Measurements from ENCODE around the gene ABHD6. TPM values are rescaled to one million over a fixed set of nuclear protein-coding genes. Genes with fewer than 3 reads are reported as not detected.

Gene ABHD6, protein sequence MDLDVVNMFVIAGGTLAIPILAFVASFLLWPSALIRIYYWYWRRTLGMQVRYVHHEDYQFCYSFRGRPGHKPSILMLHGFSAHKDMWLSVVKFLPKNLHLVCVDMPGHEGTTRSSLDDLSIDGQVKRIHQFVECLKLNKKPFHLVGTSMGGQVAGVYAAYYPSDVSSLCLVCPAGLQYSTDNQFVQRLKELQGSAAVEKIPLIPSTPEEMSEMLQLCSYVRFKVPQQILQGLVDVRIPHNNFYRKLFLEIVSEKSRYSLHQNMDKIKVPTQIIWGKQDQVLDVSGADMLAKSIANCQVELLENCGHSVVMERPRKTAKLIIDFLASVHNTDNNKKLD
- 10 to 100 TPM in 3 of 5 donors, 1 to 10 TPM in 2; 5.8 to 22.8 (median 12.2) TPM for total RNA-seq
- polyA plus RNA-seq, result 1 to 10 TPM; 4.3 to 6.2 (median 4.6) TPM
- long read RNA-seq, donor 1, result 0 reads
- long read RNA-seq, donor 2, result 0 reads
- long read RNA-seq, donor 3, result 0 reads
- long read RNA-seq, donor 4, result 0 reads
- long read RNA-seq, donor 5, partial matches to known transcripts, result 6 of 8 reads
- long read RNA-seq, donor 5, other reads (novel, unspliced or antisense), result 0 of 8 reads
- long read RNA-seq, donor 6, result 0 reads
- long read RNA-seq, donor 7, partial matches to known transcripts, result 0 of 4 reads
- long read RNA-seq, donor 7, other reads (novel, unspliced or antisense), result 0 of 4 reads
- long read RNA-seq, donor 8, partial matches to known transcripts, result 0 of 2 reads
- long read RNA-seq, donor 8, other reads (novel, unspliced or antisense), result 0 of 2 reads
- long read RNA-seq, donor 9, partial matches to known transcripts, result 0 of 2 reads
- long read RNA-seq, donor 9, other reads (novel, unspliced or antisense), result 0 of 2 reads
- long read RNA-seq, donor 10, partial matches to known transcripts, result 0 of 2 reads
- long read RNA-seq, donor 10, other reads (novel, unspliced or antisense), result 0 of 2 reads

DNA sequence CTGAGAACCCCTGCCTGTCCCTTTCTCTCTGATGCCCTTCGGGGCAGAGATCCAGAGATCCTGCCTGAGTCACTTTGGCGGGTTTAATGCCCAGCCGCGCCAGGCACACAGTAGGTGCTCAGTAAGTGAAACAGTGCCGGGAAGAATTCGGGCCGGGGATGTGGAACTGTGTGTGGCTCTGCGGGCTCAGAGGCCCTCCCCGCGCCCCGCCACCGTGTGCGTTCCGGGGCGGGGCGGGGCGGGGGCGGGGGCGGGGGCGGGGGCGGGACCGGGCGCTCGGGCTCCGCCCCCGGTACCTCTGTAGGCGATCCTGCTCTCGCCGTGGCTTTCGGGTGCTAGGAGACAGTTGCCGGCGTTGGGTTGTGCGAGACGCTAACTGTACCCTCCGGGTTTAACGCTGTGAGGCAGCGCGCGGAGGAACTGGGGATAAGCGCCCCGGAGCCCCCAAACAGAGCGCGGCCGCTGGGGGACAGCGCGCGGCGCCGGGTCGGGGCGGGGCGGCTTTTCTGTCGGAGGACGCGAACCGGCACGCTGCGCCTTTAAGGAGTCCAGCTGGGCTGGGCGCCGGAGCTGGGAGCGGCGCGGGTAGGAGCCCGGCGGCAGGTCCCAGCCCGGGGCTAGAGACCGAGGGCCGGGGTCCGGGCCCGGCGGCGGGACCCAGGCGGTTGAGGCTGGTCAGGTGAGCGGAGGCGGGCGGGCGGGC lies at the start of gene ABHD6:
ABHD6 (plus strand) TSS at position 555 of the 703 bp plus-strand sequence. CDS start 18,795 bp downstream, outside the sequence.
- Histone ChIP-seq H3K4me3 (peak within 1 kb of the TSS; percentile 78 to 86 (median 85)), H3K27ac (peak within 1 kb of the TSS; percentile 85 to 94 (median 90)), H3K9me3 (no peaks in the 10 kb centered on the region), H3K4me1 (peaks cover 4 to 37% (median 27%) of the 10 kb centered on the region in 4 donors), H3K36me3 (no peaks in the 10 kb centered on the region), H3K27me3 (no peaks in the 10 kb centered on the region)
- TF ChIP-seq, protein P1, sequence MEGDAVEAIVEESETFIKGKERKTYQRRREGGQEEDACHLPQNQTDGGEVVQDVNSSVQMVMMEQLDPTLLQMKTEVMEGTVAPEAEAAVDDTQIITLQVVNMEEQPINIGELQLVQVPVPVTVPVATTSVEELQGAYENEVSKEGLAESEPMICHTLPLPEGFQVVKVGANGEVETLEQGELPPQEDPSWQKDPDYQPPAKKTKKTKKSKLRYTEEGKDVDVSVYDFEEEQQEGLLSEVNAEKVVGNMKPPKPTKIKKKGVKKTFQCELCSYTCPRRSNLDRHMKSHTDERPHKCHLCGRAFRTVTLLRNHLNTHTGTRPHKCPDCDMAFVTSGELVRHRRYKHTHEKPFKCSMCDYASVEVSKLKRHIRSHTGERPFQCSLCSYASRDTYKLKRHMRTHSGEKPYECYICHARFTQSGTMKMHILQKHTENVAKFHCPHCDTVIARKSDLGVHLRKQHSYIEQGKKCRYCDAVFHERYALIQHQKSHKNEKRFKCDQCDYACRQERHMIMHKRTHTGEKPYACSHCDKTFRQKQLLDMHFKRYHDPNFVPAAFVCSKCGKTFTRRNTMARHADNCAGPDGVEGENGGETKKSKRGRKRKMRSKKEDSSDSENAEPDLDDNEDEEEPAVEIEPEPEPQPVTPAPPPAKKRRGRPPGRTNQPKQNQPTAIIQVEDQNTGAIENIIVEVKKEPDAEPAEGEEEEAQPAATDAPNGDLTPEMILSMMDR (IDR thresholded peaks at IDR 0.05), result peak in 1 of 7 experiments; percentile 39
- TF ChIP-seq POLR2A (IDR thresholded peaks at IDR 0.05) (no peak), EP300 (IDR thresholded peaks at IDR 0.05) (no peak), POLR2AphosphoS5 (IDR thresholded peaks at IDR 0.05) (peak in 2 of 3 donors; percentile 20 to 32)
- 0 to 1% (median 1%) methylated on average over 19 to 77 of the region's 77 CpGs for WGBS, 5 donors
- DNase-seq, result peak; percentile 79 to 91
- intact Hi-C loops (cut with DNase I; ENCODE audit: low total_unique reads), result loop anchor here (10.0 kb wide), 1 partner anchor 57 kb away; no protein-coding TSS in a partner anchor

DNA sequence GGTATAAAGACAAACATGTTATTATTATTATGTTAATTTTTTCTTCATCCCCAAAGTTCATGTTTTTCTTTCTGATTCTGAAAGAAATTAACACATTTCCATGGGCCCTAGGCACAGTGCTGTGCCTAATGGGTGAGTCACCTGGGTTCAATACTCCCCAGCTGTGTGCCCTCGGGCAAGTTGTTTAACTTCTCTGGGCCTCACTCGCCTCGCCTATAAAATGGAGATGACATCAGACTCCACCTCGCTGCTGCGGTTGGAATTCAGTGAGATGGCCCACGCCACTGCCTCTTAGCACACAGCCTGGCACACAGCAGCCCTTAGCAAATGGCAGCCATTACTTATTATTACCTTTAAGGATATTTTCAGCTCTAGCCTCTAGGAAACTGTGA lies 49.4 kb upstream of the ABHD6 start:
- no peaks in the 10 kb centered on the region for H3K9me3 ChIP-seq
- TF ChIP-seq POLR2AphosphoS5 (IDR thresholded peaks at IDR 0.05) (no peak), POLR2A (IDR thresholded peaks at IDR 0.05) (no peak), EP300 (IDR thresholded peaks at IDR 0.05) (no peak)
- TF ChIP-seq, protein P1 (IDR thresholded peaks at IDR 0.05), result no peak
- no peaks in the 10 kb centered on the region for H3K36me3 ChIP-seq
- H3K27me3 ChIP-seq, result no peaks in the 10 kb centered on the region
- 68 to 82% (median 73%) methylated on average over 6 of the region's 6 CpGs for WGBS, 5 donors
- H3K27ac ChIP-seq, result no peak overlapping the region
- H3K4me3 ChIP-seq, result no peak overlapping the region
- no peak for DNase-seq
- intact Hi-C loops (cut with DNase I; ENCODE audit: low total_unique reads), result no loop called here
- H3K4me1 ChIP-seq, result peaks cover 0 to 7% (median 3%) of the 10 kb centered on the region in 4 donors

DNA sequence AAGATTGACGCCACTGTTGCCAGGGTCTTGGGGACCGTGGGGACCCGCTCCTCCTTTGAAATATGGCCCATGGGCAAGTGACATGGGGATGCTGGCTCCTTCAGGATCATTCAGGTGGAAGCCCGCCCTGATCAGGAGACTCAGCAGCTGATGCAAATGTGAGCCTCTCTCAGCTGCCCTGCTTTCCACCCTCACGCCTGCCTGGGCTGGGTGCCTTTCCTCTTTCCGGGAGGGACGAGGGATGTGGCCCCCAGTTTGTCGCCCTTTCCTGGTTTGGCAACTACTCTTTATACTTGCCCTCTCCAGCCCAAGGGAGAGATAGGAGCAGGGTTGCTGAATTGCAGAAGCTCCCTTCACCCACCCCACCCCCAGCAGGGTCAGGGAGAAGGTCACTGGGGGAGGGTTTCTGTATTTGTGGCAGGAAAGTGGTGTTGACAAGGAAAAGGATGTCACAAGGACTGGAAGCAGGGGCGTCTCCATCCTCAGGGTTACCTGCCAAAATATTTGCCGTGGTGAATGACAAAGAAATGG lies 48.6 kb upstream of the ABHD6 start:
- H3K36me3 ChIP-seq, result no peaks in the 10 kb centered on the region
- no peak overlapping the region for H3K4me3 ChIP-seq
- no peaks in the 10 kb centered on the region for H3K9me3 ChIP-seq
- WGBS, 5 donors, result 64 to 79% (median 72%) methylated on average over 10 of the region's 10 CpGs
- H3K27me3 ChIP-seq, result no peaks in the 10 kb centered on the region
- H3K4me1 ChIP-seq, result peaks cover 0 to 7% (median 3%) of the 10 kb centered on the region in 4 donors
- H3K27ac ChIP-seq, result no peak overlapping the region
- DNase-seq, result no peak
- TF ChIP-seq EP300 (IDR thresholded peaks at IDR 0.05) (no peak), POLR2A (IDR thresholded peaks at IDR 0.05) (no peak), POLR2AphosphoS5 (IDR thresholded peaks at IDR 0.05) (no peak)
- TF ChIP-seq, protein P1 (IDR thresholded peaks at IDR 0.05), result no peak
- intact Hi-C loops (cut with DNase I; ENCODE audit: low total_unique reads), result no loop called here
